SIG-M5 treated with dmso at 0.1 percent for 504 hours (cell line): ENCODE results near the gene MIB1.
"Not testable (repeated sequence)": the region's sequence is repeated elsewhere in the genome, so short reads cannot be mapped to it uniquely, and the experiment has no call there.

Source experiments
- DNase-seq: peaks from one replicate; lab custom pipeline; 2025; ENCODE audit not compliant: unreplicated experiment; lab: John Stamatoyannopoulos, UW

Gene MIB1

GRCh38 chr18:21743166-21743832 lies 2.7 kb downstream of the MIB1 start:
- DNase-seq: no peak

GRCh38 chr18:21745231-21745630 lies 4.6 kb downstream of the MIB1 start:
- DNase-seq: no peak

GRCh38 chr18:21747268-21747667 lies 6.7 kb downstream of the MIB1 start:
- no peak for DNase-seq

DNA sequence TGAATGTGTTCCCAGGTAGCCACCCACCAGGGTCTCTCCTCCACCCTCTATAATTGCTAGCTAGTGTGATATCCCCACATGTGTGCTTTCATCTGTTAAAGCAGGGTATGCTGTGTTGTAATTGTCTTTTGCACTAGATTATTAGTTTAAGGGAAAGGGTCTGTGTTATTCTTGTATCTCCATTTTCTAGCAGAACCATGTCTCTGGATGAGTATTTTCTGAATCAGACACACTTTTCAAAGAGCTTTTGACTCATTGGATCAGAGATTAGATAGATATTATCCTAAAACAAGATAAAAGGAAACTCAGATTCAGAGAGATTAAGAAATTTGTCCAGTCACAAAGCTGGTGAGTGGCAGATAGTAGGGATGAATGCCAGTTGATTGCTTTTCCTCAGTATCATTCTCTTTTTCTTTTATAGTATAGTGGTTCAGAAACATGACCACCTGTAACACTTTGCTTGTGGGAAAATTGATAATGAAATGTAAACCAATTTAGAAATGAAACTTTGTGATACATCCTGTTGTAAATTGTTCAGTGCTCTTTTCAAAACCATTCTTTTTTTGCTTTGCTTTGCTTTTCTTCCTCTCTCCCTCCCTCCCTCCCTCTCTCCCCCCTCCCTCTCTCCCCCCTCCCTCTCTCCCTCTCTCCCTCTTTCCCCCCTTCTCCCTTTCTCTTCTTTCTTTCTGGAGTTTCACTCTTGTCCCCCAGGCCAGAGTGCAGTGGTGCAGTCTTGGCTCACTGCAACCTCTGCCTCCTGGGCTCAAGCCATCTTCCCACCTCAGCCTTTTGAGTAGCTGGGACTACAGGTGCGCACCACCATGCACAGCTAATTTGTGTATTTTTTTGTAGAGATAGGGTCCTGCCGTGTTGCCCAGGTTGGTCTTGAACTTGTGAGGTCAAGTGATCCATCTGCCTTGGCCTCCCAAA lies 7.4 kb downstream of the MIB1 start:
- no peak for DNase-seq

DNA sequence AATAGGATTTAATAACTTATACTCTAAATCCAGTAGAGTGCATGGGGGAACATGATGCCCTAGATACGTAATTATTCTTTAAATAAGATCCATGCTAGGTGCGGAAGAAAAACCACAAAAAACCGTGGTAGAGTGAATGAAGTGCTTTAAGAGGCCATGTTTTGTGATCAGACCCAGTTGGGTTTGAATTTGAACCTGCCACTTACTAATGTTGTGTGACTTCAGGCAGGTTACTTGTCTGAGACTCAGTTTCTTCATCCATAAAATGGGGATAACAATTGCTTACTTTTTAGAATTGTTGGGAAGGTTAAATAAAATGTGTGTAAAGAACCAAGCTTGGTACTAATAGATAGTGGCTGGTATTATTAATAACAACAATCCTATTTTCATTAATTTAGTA lies 17.2 kb downstream of the MIB1 start:
- DNase-seq: no peak

DNA sequence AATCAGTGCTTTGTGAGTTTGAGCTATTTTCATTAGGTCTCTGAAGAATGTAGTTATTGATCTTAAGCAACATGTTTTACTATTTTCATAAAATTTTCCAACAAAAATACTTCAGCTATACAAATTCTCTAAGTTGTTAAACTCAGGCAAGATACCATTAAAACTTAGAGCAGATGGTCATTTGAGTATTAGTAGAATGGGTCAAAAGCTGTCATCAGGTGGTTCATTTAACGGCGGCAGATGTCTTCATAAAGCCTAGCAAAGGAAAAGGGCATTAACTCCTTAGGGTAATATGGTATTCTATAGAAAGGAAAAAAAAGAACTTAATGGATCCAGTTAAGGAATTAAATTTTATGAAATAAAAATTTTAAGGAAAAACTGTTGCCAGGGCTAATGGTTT lies 19.2 kb downstream of the MIB1 start:
- DNase-seq: no peak

- DNase-seq: no peak
These were observed 19.7 kb downstream of the MIB1 start for GRCh38 chr18:21760321-21760720.

DNA sequence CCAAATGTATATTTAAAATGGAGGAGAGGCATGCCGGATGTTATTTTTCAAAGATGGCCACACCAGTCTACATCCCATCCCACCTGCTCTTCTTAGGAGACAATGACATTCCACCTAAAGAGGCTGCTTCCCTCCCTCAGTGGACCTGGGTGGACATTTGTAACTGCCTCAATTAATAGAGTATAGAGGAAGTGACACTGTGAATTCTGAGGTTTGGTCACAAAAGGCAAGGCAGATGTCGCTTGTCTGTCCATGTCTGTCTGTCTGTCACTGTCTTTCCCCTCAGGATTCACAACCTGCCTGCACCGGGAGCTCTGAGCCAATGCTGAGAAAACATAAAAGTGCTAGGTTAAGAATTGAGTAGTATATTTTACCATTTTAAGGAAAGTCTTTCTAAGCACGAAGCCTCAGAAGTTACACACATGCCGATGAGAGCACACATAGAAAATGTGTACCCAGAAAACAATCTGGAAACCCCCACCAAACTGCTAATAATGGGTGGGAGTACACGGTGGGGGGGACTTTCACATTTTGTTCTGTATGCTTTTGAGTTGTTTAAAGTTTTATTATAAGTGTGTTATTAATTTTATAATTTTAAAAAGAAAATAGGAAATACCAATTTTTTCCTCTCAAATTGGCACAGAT lies 21.0 kb downstream of the MIB1 start:
- DNase-seq: no peak

- no peak for DNase-seq
These were observed 21.7 kb downstream of the MIB1 start for GRCh38 chr18:21762181-21762772.

GRCh38 chr18:21763846-21764646 lies 23.5 kb downstream of the MIB1 start:
- no peak for DNase-seq

GRCh38 chr18:21769206-21769605 lies 28.6 kb downstream of the MIB1 start:
- no peak for DNase-seq

DNA sequence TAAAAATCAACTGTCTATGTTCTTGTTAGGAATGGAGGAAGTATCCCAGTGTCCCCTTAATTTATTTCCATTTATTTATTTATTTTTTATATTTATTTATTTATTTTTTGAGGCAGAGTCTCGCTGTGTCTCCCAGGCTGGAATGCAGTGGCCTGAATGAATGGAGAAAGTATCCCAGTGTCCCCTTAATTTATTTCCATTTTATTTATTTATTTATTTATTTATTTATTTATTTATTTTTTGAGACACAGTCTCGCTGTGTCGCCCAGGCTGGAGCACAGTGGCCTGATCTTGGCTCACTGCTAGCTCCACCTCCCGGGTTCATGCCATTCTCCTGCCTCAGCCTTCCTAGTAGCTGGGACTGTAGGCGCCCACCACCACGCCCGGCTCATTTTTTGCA lies 34.1 kb downstream of the MIB1 start:
- DNase-seq: no peak

GRCh38 chr18:21777814-21778213 lies 37.2 kb downstream of the MIB1 start:
- no peak for DNase-seq

- no peak for DNase-seq
These were observed 45.9 kb downstream of the MIB1 start for GRCh38 chr18:21786526-21786925.

GRCh38 chr18:21796089-21796488 lies 55.5 kb downstream of the MIB1 start:
- DNase-seq: not testable (repeated sequence)

GRCh38 chr18:21798126-21798525 lies 57.5 kb downstream of the MIB1 start:
- no peak for DNase-seq

DNA sequence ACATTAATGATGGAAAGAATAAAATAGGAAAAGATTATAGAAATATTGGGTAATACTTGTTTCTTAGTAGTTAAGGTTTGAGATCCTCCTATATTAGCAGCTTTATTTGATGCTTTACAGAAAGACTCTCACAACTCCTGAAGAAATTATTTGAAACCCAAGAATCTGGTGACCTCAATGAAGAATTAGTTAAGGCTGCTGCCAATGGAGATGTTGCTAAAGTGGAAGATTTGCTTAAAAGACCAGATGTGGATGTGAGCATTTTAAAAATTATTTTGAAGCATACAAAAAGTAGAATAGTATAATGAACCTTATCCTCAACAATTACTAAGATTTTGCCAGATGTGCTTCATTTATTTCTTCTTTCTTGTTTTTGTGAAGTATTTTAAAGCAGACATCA lies 59.1 kb downstream of the MIB1 start:
- DNase-seq: no peak

- peak; percentile 76 for DNase-seq
These were observed 62.9 kb downstream of the MIB1 start for GRCh38 chr18:21803495-21803894.

DNA sequence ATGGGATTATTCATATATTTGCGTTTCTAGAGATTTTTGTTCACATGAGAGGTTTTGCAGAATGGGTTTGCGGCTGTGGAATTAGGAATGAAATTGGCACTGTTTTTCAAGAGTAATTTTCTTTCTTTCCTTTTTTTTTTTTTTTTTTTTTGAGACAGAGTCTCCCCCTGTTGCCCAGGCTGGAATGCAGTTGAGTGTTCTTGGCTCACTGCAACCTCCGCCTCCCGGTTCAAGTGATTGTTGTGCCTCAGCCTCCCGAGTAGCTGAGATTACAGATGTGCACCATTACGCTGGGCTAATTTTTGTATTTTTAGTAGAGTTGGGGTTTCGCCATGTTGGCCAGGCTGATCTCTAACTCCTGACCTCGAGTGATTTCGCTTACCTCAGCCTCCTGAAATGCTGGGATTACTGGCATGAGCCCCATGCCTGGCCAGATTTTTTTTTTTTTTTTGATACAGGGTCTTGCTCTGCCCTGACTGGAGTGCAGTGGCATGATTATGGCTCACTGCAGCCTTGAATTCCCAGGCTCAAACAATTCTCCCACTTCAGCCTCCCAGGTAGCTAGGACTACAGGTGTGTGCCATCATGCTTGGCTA lies 65.3 kb downstream of the MIB1 start:
- DNase-seq: no peak

GRCh38 chr18:21808185-21808584 lies 67.6 kb downstream of the MIB1 start:
- no peak for DNase-seq
